GM12891 (cell line): ENCODE results near the gene TMEM266.

Experiments used
- POLR2A ChIP-seq: IDR thresholded peaks from 2 replicates; pipeline ENCODE4 v1.6.1; 2011; ENCODE audit warnings: low read depth, low read length, control low read depth
- SPI1 ChIP-seq: IDR thresholded peaks from 2 replicates; pipeline ENCODE4 v1.6.1; 2011; ENCODE audit warnings: low read depth, low read length, control low read depth
- TAF1 ChIP-seq: IDR thresholded peaks from 2 replicates; pipeline ENCODE4 v1.6.1; 2011; ENCODE audit warnings: low read depth, low read length, control low read depth

DNA sequence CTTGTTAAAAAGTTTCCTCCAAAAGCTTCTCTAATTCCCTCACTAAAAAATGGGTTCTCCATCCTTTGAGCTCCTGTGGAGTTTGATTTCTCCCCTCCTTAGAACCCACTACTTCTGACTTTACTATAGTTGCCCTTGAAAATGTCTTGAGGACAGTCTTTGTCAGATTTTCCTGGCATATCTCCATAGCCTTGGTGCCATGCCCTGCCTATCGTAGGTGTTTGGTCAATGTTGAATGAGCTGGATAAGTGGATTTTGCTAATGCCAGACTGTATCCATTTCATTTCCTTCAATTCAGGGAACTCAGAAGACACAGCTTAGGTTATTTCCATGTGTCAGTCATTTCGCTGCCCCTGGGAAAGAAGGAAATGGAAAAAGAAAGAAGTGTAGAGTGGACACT is 40.6 kb downstream of the TMEM266 start:
- no peak for TF ChIP-seq TAF1
- TF ChIP-seq SPI1: no peak
- no peak for TF ChIP-seq POLR2A
